Ovary (tissue), 3 donors: ENCODE data around the gene AAK1.

Experiments used
- CTCF ChIP-seq, 3 donors: fragments of 450-650 bp in 2 of 3; fragments of 200-600 bp in 1 of 3; IDR thresholded peaks; one replicate each; pipeline versions ENCODE4 v1.5.1 to v1.8.0; 2016 to 2022; ENCODE audit warnings: antibody characterized with exemption in 3 of 3, mild to moderate bottlenecking in 1 of 3
- POLR2A ChIP-seq: fragments of 450-650 bp; IDR thresholded peaks from one replicate; pipeline ENCODE4 v1.6.1; 2017; ENCODE audit warnings: antibody characterized with exemption, mild to moderate bottlenecking, moderate library complexity
- donor health status: DM: no; HTN: no; CAD: no.

- TF ChIP-seq CTCF (IDR thresholded peaks at IDR 0.05): no peak
- no peak for TF ChIP-seq POLR2A
Observed at GRCh38 chr2:69594341-69594740, 49.2 kb downstream of the AAK1 start.
